Tibial nerve (tissue), 4 donors: ENCODE measurements around the gene FGF23.

Source experiments
- EP300 ChIP-seq, 2 donors: sonication (generic); formaldehyde crosslinking; IDR thresholded peaks; one replicate each; pipeline ENCODE4 v1.6.1; 2017; ENCODE audit warnings: antibody characterized with exemption in 2 of 2, mild to moderate bottlenecking in 1 of 2
- POLR2A ChIP-seq, 2 donors: fragments of 450-650 bp; IDR thresholded peaks; one replicate each; pipeline ENCODE4 v1.6.1; 2017; ENCODE audit warnings: antibody characterized with exemption in 2 of 2, mild to moderate bottlenecking in 2 of 2, moderate library complexity in 2 of 2
- TF ChIP-seq, protein P1 (sequence below), 5 experiments: fragments of 200-600 bp in 3 of 5; fragments of 450-650 bp in 2 of 5; sonication (generic) in 3 of 5; IDR thresholded peaks; one replicate each; pipeline ENCODE4 v1.5.1; 2016 to 2019; ENCODE audit warnings: antibody characterized with exemption in 5 of 5, mild to moderate bottlenecking in 3 of 5, moderate library complexity in 2 of 5

DNA sequence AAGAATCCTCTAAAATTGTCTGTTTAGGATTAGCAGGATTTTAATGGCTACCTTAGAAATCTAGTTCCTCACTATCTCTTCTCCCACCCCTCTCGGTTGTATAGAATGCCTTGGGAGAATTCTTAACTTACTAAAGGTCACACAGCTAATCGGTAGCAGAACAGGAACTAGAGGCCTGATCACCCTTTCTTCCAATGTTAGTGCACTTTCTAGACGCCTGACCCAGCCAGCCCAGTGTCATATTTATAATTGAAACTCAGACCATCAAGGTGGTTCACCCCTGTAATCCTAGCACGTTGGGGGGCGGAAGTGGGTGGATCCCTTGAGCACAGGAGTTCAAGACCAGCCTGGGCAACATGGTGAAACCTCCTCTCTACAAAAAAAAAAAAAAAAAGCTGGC is 56.8 kb downstream of the FGF23 start:
- TF ChIP-seq, protein P1, sequence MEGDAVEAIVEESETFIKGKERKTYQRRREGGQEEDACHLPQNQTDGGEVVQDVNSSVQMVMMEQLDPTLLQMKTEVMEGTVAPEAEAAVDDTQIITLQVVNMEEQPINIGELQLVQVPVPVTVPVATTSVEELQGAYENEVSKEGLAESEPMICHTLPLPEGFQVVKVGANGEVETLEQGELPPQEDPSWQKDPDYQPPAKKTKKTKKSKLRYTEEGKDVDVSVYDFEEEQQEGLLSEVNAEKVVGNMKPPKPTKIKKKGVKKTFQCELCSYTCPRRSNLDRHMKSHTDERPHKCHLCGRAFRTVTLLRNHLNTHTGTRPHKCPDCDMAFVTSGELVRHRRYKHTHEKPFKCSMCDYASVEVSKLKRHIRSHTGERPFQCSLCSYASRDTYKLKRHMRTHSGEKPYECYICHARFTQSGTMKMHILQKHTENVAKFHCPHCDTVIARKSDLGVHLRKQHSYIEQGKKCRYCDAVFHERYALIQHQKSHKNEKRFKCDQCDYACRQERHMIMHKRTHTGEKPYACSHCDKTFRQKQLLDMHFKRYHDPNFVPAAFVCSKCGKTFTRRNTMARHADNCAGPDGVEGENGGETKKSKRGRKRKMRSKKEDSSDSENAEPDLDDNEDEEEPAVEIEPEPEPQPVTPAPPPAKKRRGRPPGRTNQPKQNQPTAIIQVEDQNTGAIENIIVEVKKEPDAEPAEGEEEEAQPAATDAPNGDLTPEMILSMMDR (IDR thresholded peaks at IDR 0.05), result no peak
- TF ChIP-seq POLR2A (IDR thresholded peaks at IDR 0.05) (no peak), EP300 (IDR thresholded peaks at IDR 0.05) (no peak)
